Right ventricle myocardium superior (tissue), 1 donor: ENCODE results near the gene ATP2C1. TPM values are rescaled to one million over a fixed set of nuclear protein-coding genes. Genes with fewer than 3 reads are reported as not detected.
"Not testable (repeated sequence)": the region's sequence is repeated elsewhere in the genome, so short reads cannot be mapped to it uniquely, and the experiment has no call there.

ENCODE experiments used
- ATAC-seq: fragments of 200-7000 bp; cut with Tn5 transposase; one replicate; pipeline ENCODE4 v1.9.1; 2020; ENCODE audit warnings: mild to moderate bottlenecking; ENCODE audit not compliant: poor library complexity
- DNase-seq: peaks from one replicate; pipeline ENCODE4 v3.0.0-alpha.2; 2020
- intact Hi-C: fragments of 100-400 bp; cut with DNase I; formaldehyde crosslinking; loops from one replicate; pipeline ENCODE4 v1.11.2; 2022
- total RNA-seq: library from RNA; stranded (reverse); fragmentation: NEBNext Ultra II Directional; extraction: Animal tissue kit (Norgen Biotek cat#: 25700); gene quantifications from one replicate; pipeline ENCODE4 v1.2.1, GENCODE V29; 2021
- donor health status: DM: no; HTN: yes; CAD: no; lungs with severe emphysema.

Gene ATP2C1
- total RNA-seq, 1 donor from 2014 or later, result 54.9 TPM

GRCh38 chr3:130963444-130963843 lies 69.6 kb downstream of the ATP2C1 start:
- DNase-seq (no peak), ATAC-seq (no peak)
- intact Hi-C loops, result no loop called here

DNA sequence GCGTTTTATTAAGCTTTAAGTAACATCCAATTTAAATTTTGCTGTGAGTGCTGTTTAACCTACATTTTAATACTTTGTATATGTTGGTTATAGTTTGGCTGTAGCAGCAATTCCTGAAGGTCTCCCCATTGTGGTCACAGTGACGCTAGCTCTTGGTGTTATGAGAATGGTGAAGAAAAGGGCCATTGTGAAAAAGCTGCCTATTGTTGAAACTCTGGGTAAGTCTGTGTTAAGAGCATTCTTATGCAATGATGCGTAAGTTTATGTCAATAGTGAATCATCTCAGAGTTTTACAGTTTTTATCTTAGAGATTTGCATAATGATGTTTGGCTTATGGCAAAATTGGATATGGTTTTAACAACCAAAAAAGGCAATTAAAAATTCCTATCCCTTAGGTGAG lies 70.0 kb downstream of the ATP2C1 start:
- DNase-seq, result no peak
- intact Hi-C loops, result no loop called here
- ATAC-seq, result no peak

DNA sequence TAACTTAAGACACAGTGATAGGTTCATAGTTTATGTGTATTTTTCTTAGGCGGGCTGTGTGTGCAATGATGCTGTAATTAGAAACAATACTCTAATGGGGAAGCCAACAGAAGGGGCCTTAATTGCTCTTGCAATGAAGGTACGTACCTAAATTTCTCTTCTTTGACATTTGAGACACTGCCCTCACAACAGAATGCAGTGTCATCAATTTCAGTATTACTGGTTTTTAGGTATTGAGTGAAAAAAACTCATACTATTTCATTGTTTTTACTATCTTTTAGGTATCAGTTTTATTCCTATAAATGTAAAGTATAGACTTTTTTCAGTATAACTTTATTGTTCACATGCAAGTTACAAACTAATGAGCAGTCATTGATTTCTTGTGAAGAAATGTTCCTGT lies 73.4 kb downstream of the ATP2C1 start:
- no peak for DNase-seq
- no peak for ATAC-seq
- intact Hi-C loops, result no loop called here

GRCh38 chr3:130968221-130968620 lies 74.3 kb downstream of the ATP2C1 start:
- DNase-seq (no peak), ATAC-seq (no peak)

DNA sequence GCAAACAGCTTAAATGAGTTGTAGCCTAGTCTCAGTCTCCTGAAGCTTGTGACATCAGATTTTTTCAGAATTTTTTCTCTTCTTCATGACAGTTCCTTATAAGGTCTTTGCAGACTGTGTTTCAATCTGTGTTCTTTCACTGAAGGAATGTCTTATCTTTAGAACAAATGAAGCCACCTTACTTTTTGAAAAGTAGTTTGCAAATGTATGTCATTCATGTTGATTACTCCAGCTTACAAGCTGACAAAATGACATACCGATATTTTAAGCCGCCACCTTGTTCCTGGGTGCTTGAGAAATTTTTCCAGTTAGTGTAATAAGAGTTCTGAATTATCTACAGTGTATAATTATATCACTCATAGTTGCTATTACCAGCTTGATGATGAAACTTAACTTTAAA lies 75.7 kb downstream of the ATP2C1 start:
- intact Hi-C loops, result no loop called here
- ATAC-seq (no peak), DNase-seq (no peak)

More at GRCh38 chr3:130968221-130968620, 74.3 kb downstream of the ATP2C1 start:
- intact Hi-C loops, result no loop called here

- no peak for ATAC-seq
- DNase-seq, result no peak
- intact Hi-C loops, result no loop called here
These were observed 77.3 kb downstream of the ATP2C1 start for GRCh38 chr3:130971208-130971607.

- intact Hi-C loops, ATAC-seq, DNase-seq: not testable (repeated sequence)
These were observed 78.7 kb downstream of the ATP2C1 start for GRCh38 chr3:130972592-130972991.

GRCh38 chr3:130973406-130973805 lies 79.5 kb downstream of the ATP2C1 start:
- intact Hi-C loops, result no loop called here
- ATAC-seq (no peak), DNase-seq (no peak)

GRCh38 chr3:130974201-130974600 lies 80.3 kb downstream of the ATP2C1 start:
- intact Hi-C loops, result no loop called here
- DNase-seq, result no peak

DNA sequence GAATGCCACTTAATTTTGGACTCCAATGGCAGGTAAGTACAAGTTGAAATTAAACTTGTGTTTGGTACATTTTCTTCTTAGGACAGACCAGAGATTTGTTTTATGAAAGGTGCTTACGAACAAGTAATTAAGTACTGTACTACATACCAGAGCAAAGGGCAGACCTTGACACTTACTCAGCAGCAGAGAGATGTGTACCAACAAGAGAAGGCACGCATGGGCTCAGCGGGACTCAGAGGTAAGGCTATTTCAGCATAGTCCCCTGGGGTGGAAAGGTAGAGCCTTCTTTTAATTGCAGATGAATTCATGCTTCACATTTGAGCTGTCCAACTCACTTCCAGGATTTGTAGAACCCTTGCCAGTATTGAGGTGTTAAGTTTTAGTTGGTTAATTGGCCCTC lies 81.4 kb downstream of the ATP2C1 start:
- intact Hi-C loops, result no loop called here
- peak; percentile 41 for ATAC-seq
- no peak for DNase-seq

More at GRCh38 chr3:130974201-130974600, 80.3 kb downstream of the ATP2C1 start:
- no peak for ATAC-seq

- intact Hi-C loops, result no loop called here
- DNase-seq, result no peak
- ATAC-seq, result peak; percentile 85
These were observed 82.8 kb downstream of the ATP2C1 start for GRCh38 chr3:130976706-130977105.

DNA sequence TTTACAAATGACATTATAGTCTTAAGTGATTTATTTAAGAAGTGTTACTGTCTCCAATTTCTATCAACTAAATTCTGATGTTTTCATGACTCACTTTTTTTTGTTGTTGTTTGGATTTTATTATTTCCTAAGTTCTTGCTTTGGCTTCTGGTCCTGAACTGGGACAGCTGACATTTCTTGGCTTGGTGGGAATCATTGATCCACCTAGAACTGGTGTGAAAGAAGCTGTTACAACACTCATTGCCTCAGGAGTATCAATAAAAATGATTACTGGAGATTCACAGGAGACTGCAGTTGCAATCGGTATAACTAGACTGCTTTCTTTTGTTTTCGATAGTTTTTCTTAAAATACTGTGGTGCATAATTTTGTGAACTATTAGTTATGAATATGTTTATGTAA lies 85.2 kb downstream of the ATP2C1 start:
- ATAC-seq (no peak), DNase-seq (no peak)
- intact Hi-C loops, result no loop called here

DNA sequence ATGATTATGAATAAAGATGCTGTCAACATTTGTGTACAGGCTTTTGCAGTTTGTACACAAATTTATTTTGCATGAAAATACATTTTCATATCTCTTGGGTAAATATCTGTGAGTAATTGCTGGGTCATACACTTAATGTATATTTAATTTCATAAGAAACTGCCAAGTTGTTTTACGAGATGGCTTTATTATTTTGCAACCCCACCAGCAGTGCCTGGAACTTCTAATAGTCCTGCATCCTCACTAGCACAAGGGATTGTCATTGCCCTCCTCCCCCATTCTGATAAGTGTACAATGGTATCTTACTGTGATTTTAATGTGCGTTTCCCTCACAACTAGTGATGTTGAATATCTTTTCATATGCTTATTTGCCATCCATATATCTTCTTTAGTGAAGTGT lies 87.6 kb downstream of the ATP2C1 start:
- DNase-seq, result no peak
- intact Hi-C loops, result no loop called here
- ATAC-seq, result no peak

DNA sequence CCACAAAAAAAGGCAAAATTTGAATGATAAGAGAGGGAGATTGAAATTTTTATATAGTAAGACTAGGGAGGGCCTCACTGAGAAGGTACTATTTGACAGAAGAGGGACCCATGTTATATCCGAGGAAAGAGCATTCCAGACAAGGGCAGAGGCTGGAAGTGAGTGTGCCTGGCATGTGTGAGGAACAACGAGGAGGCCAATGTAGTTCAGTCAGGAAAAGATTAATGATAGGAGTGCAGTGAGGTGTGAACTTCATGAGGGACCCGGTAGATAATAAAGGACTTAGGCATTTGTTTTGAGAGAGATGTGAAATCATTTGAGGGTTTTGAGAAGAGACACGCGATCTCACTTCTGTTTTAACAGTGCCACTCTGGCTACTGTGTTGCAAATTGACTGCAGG lies 96.4 kb downstream of the ATP2C1 start:
- no peak for ATAC-seq
- DNase-seq, result no peak
- intact Hi-C loops, result no loop called here

DNA sequence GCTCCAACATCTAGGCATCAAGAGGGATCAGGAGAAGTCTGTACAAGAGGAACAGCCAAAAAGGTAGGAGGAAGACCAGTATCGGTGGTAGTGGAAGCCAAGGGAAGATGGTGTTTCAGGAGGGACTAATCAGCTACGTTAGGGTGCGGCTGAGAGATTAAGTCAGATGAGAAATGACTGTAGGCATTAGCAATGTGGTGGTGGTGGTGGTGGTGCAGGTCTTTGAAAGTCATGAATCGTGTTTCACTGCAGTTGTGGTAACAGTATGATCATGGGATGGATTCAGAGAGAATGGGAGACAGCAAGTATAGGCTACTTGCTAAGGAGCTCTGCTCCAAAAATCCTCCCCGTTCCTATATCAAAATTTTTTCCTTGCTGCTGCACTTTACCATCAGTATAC lies 97.2 kb downstream of the ATP2C1 start:
- intact Hi-C loops, result no loop called here
- ATAC-seq (no peak), DNase-seq (no peak)

DNA sequence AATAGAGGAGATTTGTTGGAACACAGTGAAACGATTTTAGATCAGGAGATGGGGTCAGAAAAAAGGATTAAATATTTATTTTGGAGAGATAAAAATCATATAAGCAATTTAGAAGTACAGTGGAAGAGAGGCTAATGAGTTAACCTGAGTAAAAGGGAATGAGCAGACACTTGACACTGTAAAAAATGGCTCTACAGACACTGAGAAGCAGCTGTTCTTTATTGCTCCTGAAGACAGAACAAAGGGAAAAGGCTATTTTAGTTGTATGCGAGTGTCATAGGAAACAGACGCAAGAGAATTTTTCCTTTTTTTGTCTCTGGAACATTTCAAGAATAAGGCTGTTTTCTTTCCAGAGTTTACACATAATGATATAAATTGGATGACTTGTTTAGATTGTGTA lies 98.5 kb downstream of the ATP2C1 start:
- ATAC-seq (no peak), DNase-seq (no peak)
- intact Hi-C loops, result no loop called here

DNA sequence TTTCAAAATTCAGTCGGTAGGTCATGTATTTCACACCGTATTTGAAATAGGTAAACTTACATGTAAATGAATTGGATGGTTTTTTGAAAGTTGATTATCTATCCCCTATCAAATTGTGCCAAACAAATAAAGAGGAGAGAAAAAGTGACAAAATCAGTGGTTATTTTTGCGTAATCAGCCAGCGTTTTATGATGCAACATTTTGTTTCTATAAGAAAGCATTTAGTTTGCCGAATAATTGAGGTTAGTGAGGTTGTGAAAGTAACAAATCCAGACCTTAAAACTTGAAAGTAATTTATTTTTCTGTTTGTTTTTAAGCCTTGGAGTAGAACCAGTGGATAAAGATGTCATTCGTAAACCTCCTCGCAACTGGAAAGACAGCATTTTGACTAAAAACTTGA lies 103.4 kb downstream of the ATP2C1 start:
- ATAC-seq (no peak), DNase-seq (no peak)
- intact Hi-C loops, result no loop called here

DNA sequence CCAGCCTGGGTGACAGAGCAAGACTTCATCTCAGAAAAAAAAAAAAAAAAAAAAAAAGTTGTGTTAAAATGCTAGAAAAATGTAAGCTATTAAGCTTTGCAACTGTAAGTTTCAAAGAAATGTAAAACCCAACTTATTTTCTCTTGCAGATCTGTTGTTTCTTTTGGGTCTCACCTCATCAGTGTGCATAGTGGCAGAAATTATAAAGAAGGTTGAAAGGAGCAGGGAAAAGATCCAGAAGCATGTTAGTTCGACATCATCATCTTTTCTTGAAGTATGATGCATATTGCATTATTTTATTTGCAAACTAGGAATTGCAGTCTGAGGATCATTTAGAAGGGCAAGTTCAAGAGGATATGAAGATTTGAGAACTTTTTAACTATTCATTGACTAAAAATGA lies 107.2 kb downstream of the ATP2C1 start:
- no peak for DNase-seq
- no peak for ATAC-seq
- intact Hi-C loops, result no loop called here

DNA sequence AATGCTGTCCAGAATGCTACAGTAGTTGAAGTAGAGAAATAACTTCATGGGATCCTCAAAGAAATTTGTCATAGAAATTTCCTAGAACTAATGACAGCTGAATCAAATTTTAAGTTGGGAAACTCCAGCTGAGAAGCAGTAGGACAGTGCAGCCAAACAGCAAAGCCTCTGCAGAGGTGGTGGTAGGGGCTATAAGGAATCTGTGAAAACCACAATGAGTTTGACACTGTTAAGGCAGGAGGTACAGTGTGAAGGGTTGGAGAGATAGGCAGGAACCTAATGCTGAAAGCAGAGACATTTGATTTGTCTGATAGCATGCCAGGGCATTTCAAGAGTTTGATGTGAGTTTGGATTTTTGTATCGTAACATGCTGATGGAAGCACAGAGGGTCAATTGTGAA lies 110.7 kb downstream of the ATP2C1 start:
- intact Hi-C loops, result no loop called here
- ATAC-seq (no peak), DNase-seq (no peak)

DNA sequence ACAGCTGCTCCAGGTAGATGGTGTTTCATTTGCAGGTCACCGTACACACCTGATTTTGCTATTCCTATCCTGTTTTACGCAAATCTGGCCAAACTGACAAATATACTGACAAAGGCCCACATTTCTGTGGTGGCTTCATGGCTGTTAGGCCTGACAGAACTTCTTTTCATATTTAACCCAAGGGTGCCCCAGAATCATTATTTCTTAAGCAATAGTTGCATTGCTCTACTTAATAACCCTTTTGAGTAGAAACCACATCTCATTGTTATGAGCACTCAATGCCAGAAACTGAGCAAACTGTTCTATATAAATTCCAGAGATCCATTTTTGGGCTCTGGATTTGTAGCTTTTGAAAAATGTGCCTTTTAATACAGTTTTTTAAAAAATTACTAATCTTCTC lies 113.4 kb downstream of the ATP2C1 start:
- ATAC-seq, result no peak
- intact Hi-C loops, result no loop called here
- DNase-seq, result no peak

DNA sequence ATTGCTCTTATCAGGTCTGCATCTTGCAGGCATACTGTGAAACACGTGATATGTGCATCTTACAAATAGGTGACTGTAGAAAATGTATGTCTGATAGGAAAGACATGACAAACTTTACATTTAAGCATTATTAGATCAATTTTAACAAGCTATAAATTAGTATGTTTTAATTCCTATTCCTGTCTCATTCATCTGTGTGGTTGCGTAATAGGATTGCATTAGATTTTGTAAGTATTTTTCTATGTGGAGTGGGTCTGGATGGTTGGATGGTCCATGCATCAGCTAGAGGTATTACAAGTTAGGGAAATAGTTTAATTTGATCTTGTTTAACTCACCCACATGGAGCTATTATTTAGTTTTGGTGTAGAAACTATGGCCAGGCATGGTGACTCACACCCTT lies 113.9 kb downstream of the ATP2C1 start:
- DNase-seq (no peak), ATAC-seq (no peak)
- intact Hi-C loops, result no loop called here

- intact Hi-C loops, result no loop called here
- ATAC-seq (no peak), DNase-seq (no peak)
These were observed 114.4 kb downstream of the ATP2C1 start for GRCh38 chr3:131008326-131008725.
